Left lung (tissue), 10 donors: ENCODE results near the gene KDM4C. TPM values are rescaled to one million over a fixed set of nuclear protein-coding genes. Genes with fewer than 3 reads are reported as not detected.

ENCODE experiments used
- ATAC-seq: fragments of 200-7000 bp; cut with Tn5 transposase; one replicate; pipeline ENCODE4 v1.9.1; 2020; ENCODE audit warnings: moderate library complexity
- DNase-seq, 4 donors: peaks; one replicate each; pipeline ENCODE4 v3.0.0-alpha.2; 2013 to 2020
- H3K27ac ChIP-seq, 2 donors: fragments of 200-600 bp; sonication (generic) in 1 of 2; one replicate each; pipeline versions ENCODE4 v1.5.0 to v1.8.0; 2020 to 2021
- H3K27me3 ChIP-seq, 2 donors: fragments of 200-600 bp; sonication (generic) in 1 of 2; one replicate each; pipeline versions ENCODE4 v1.5.0 to v1.8.0; 2020 to 2021
- H3K36me3 ChIP-seq, 2 donors: fragments of 200-600 bp; sonication (generic) in 1 of 2; one replicate each; pipeline versions ENCODE4 v1.5.0 to v1.8.0; 2020 to 2021
- H3K4me1 ChIP-seq, 2 donors: fragments of 200-600 bp; one replicate each; pipeline ENCODE4 v1.8.0; 2021
- H3K4me3 ChIP-seq, 2 donors: fragments of 200-600 bp; sonication (generic) in 1 of 2; one replicate each; pipeline versions ENCODE4 v1.5.0 to v1.8.0; 2020 to 2021; ENCODE audit warnings: mild to moderate bottlenecking in 1 of 2
- H3K9me3 ChIP-seq, 2 donors: fragments of 200-600 bp; sonication (generic) in 1 of 2; one replicate each; pipeline versions ENCODE4 v1.5.0 to v1.8.0; 2020 to 2021
- intact Hi-C, 2 donors: fragments of 100-400 bp; cut with DNase I; formaldehyde crosslinking; loops; one replicate each; pipeline versions ENCODE4 v1.11.2 to v1.14.2; 2022
- polyA plus RNA-seq, 6 donors: library from polyadenylated mRNA; unstranded; fragments of 120-200 nt; gene quantifications; one replicate each; pipeline ENCODE4 v1.2.1, GENCODE V29; 2013; ENCODE audit not compliant: insufficient read length in 6 of 6
- total RNA-seq, 2 donors: library from RNA; stranded (reverse); fragmentation: NEBNext Ultra II Directional; extraction: Animal tissue kit (Norgen Biotek cat#: 25700); gene quantifications; one replicate each; pipeline ENCODE4 v1.2.1, GENCODE V29; 2021
- TF ChIP-seq, protein P1 (sequence below), 2 donors: fragments of 200-600 bp; sonication (generic) in 1 of 2; IDR thresholded peaks; one replicate each; pipeline versions ENCODE4 v1.5.0 to v1.8.0; 2021; ENCODE audit warnings: antibody characterized with exemption in 2 of 2
- donor health status: DM: no; HTN: yes; CAD: no.
- donor health status: DM: no; HTN: no; CAD: no.

The KDM4C gene
- total and polyA plus RNA-seq, 8 donors: 11.7 to 34.8 (median 15.2) TPM

GRCh38 chr9:6780690-6781089 is 22.9 kb downstream of the KDM4C start:
- intact Hi-C loops: no loop called here
- TF ChIP-seq, protein P1, sequence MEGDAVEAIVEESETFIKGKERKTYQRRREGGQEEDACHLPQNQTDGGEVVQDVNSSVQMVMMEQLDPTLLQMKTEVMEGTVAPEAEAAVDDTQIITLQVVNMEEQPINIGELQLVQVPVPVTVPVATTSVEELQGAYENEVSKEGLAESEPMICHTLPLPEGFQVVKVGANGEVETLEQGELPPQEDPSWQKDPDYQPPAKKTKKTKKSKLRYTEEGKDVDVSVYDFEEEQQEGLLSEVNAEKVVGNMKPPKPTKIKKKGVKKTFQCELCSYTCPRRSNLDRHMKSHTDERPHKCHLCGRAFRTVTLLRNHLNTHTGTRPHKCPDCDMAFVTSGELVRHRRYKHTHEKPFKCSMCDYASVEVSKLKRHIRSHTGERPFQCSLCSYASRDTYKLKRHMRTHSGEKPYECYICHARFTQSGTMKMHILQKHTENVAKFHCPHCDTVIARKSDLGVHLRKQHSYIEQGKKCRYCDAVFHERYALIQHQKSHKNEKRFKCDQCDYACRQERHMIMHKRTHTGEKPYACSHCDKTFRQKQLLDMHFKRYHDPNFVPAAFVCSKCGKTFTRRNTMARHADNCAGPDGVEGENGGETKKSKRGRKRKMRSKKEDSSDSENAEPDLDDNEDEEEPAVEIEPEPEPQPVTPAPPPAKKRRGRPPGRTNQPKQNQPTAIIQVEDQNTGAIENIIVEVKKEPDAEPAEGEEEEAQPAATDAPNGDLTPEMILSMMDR (IDR thresholded peaks at IDR 0.05): no peak
- no peak overlapping the region for H3K4me3 ChIP-seq
- ATAC-seq (no peak), DNase-seq (no peak)
- no peak overlapping the region for H3K27ac ChIP-seq
- no peaks in the 10 kb centered on the region for H3K36me3 ChIP-seq
- peaks cover 4 to 21% of the 10 kb centered on the region in 2 donors for H3K4me1 ChIP-seq
- H3K9me3 ChIP-seq: no peaks in the 10 kb centered on the region
- H3K27me3 ChIP-seq: no peaks in the 10 kb centered on the region

DNA sequence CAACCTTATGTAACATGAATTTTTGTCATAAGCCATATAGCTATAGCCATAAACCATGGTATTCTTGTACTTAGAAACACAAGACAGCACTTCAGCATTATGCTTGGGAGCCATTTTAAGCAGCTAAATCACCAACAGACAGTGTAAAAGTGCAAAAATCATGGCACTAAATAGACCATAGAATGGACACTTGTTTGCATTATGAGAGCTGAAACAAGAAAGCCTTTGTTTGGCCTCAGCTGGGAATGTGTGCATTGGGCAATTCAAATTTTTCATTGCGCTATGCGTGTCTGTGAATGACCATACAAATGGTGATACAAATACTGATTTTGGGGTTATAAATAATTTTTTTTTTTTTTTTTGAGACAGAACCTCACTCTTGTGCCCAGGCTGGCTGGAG is 23.7 kb downstream of the KDM4C start:
- Histone ChIP-seq H3K36me3 (no peaks in the 10 kb centered on the region), H3K27ac (no peak overlapping the region), H3K4me3 (no peak overlapping the region), H3K4me1 (peaks cover 4 to 21% of the 10 kb centered on the region in 2 donors), H3K27me3 (no peaks in the 10 kb centered on the region), H3K9me3 (no peaks in the 10 kb centered on the region)
- intact Hi-C loops: no loop called here
- TF ChIP-seq, protein P1 (IDR thresholded peaks at IDR 0.05): no peak
- ATAC-seq (no peak), DNase-seq (no peak)

- Histone ChIP-seq H3K27ac (no peak overlapping the region), H3K36me3 (no peaks in the 10 kb centered on the region), H3K4me3 (no peak overlapping the region), H3K4me1 (peaks cover 4 to 25% of the 10 kb centered on the region in 2 donors), H3K9me3 (no peaks in the 10 kb centered on the region), H3K27me3 (no peaks in the 10 kb centered on the region)
- TF ChIP-seq, protein P1 (IDR thresholded peaks at IDR 0.05): no peak
- DNase-seq (no peak), ATAC-seq (no peak)
- intact Hi-C loops: no loop called here
Observed at GRCh38 chr9:6782345-6782744, 24.6 kb downstream of the KDM4C start.

DNA sequence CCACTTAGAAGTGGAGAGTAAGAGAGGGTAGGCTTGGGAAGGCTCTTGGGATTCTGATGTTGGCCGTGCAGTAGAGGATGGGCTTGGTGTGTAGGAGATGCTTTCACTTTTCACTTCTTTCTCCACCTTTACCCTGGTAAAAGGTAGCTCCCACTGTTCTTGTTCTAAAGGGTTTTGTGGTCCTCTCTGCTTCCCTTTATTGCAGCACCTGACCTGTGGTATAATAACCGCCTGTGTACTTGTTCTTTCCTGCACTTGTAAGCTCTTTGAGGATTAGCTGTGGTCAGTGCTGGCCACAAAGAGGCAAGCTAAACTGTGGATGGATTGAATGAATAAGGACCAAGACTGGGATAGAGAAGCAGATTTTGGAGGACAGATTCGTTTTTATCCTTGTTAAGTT is 25.2 kb downstream of the KDM4C start:
- intact Hi-C loops: no loop called here
- no peak for ATAC-seq

GRCh38 chr9:6783753-6784152 is 26.0 kb downstream of the KDM4C start:
- DNase-seq (no peak), ATAC-seq (no peak)
- Histone ChIP-seq H3K27ac (no peak overlapping the region), H3K4me3 (no peak overlapping the region), H3K9me3 (no peaks in the 10 kb centered on the region), H3K4me1 (peaks cover 7 to 39% of the 10 kb centered on the region in 2 donors), H3K36me3 (no peaks in the 10 kb centered on the region), H3K27me3 (no peaks in the 10 kb centered on the region)
- intact Hi-C loops: no loop called here
- TF ChIP-seq, protein P1 (IDR thresholded peaks at IDR 0.05): no peak

More for the DNA sequence above, 25.2 kb downstream of the KDM4C start:
- TF ChIP-seq, protein P1 (IDR thresholded peaks at IDR 0.05): no peak
- Histone ChIP-seq H3K9me3 (no peaks in the 10 kb centered on the region), H3K4me1 (peaks cover 5 to 32% of the 10 kb centered on the region in 2 donors), H3K36me3 (no peaks in the 10 kb centered on the region), H3K27ac (no peak overlapping the region), H3K27me3 (no peaks in the 10 kb centered on the region), H3K4me3 (no peak overlapping the region)
- DNase-seq: no peak
